ENCODE results near the gene SPCS3. TPM values are rescaled to one million over a fixed set of nuclear protein-coding genes. Genes with fewer than 3 reads are reported as not detected.

Gene SPCS3
- total and polyA plus RNA-seq, 2 donors from 2014 or later = 28.7 to 131 TPM

DNA sequence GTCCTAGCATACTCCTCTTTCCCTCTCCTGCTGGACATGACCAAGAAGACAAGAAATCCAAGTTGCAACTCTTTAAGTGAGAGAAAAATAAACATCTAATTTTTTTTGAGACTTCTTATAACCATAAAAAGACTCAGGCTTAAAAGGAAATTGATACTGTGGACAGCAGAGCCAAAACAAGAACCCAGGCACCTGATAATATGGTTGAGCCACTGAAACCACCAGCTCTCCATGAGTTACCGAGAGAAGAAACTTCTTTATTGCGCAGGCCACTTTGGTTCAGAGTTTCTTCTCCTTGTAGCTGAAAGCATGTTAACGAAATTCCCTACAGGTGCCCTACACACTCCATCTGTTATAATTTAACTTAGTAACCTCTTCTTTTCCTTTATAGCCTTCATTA lies 11.3 kb upstream of the SPCS3 start:
- DNase-seq (no peak), FAIRE-seq (no peak)

DNA sequence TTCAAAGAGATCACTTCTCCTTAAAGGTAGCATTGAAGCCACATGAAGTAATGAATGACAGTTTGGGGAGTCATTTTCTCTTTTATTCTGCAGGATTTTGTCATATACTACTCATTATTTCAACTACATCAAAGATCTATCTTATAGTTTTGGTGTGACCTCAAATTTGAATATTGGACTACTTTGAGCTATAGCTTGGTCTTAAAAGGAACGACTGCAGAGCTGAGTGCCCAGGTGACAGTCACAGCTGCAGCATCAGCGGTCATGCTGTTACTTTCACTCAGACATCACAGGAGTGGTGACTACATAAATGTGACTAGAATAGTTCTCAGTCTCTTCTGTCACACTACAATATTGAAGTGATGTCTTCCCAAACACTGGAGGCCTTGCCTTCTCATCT lies 10.7 kb upstream of the SPCS3 start:
- Histone ChIP-seq H3K27me3 (ENCODE audit: control insufficient read depth, insufficient read depth, low read length) (no peaks in the 10 kb centered on the region), H3K4me1 (ENCODE audit: control insufficient read depth in 2 of 3, insufficient read depth in 2 of 3, low read depth in 1 of 3, low read length in 3 of 3) (peaks cover 0 to 8% (median 7%) of the 10 kb centered on the region in 3 donors), H3K4me3 (ENCODE audit: low read length in 3 of 3) (no peak overlapping the region), H3K27ac (ENCODE audit: low read depth in 2 of 2, low read length in 2 of 2) (no peak overlapping the region), H3K9me3 (ENCODE audit: control insufficient read depth in 2 of 3, insufficient read depth in 1 of 3, low read length in 3 of 3) (no peaks in the 10 kb centered on the region), H3K36me3 (ENCODE audit: control insufficient read depth in 2 of 3, insufficient read depth in 3 of 3, low read length in 3 of 3) (no peaks in the 10 kb centered on the region), H3K9ac (ENCODE audit: low read length in 3 of 3) (no peak overlapping the region)
- DNase-seq (no peak), FAIRE-seq (no peak)
- TF ChIP-seq, protein P1, sequence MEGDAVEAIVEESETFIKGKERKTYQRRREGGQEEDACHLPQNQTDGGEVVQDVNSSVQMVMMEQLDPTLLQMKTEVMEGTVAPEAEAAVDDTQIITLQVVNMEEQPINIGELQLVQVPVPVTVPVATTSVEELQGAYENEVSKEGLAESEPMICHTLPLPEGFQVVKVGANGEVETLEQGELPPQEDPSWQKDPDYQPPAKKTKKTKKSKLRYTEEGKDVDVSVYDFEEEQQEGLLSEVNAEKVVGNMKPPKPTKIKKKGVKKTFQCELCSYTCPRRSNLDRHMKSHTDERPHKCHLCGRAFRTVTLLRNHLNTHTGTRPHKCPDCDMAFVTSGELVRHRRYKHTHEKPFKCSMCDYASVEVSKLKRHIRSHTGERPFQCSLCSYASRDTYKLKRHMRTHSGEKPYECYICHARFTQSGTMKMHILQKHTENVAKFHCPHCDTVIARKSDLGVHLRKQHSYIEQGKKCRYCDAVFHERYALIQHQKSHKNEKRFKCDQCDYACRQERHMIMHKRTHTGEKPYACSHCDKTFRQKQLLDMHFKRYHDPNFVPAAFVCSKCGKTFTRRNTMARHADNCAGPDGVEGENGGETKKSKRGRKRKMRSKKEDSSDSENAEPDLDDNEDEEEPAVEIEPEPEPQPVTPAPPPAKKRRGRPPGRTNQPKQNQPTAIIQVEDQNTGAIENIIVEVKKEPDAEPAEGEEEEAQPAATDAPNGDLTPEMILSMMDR (IDR thresholded peaks at IDR 0.05; ENCODE audit: borderline replicate concordance, extremely low read depth, insufficient read depth) = no peak
- intact Hi-C loops (cut with DNase I) = no loop called here

More for the DNA sequence above, 11.3 kb upstream of the SPCS3 start:
- Histone ChIP-seq H3K9me3 (ENCODE audit: control insufficient read depth in 2 of 3, insufficient read depth in 1 of 3, low read length in 3 of 3) (no peaks in the 10 kb centered on the region), H3K36me3 (ENCODE audit: control insufficient read depth in 2 of 3, insufficient read depth in 3 of 3, low read length in 3 of 3) (no peaks in the 10 kb centered on the region), H3K27ac (ENCODE audit: low read depth in 2 of 2, low read length in 2 of 2) (no peak overlapping the region), H3K4me3 (ENCODE audit: low read length in 3 of 3) (no peak overlapping the region), H3K4me1 (ENCODE audit: control insufficient read depth in 2 of 3, insufficient read depth in 2 of 3, low read depth in 1 of 3, low read length in 3 of 3) (peaks cover 0 to 8% (median 7%) of the 10 kb centered on the region in 3 donors), H3K9ac (ENCODE audit: low read length in 3 of 3) (no peak overlapping the region), H3K27me3 (ENCODE audit: control insufficient read depth, insufficient read depth, low read length) (no peaks in the 10 kb centered on the region)
- intact Hi-C loops (cut with DNase I) = no loop called here
- TF ChIP-seq, protein P1 (IDR thresholded peaks at IDR 0.05; ENCODE audit: borderline replicate concordance, extremely low read depth, insufficient read depth) = no peak

DNA sequence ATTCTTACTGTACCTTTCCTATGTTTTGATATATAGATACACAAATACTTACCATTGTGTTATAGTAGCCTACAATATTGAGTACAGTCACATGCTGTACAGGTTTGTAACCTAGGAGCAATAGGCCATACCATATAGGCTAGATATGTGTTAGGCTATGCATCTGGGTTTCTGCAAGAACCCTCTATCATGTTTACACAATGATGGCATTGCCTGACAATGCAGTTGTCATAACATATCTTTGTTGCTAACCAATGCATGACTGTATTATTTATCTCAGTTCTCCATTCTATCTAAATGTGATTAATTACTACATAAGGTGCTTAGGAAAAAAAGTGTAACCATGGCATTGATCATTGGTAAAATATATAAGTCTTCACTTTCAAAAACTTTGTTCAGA lies 10.0 kb upstream of the SPCS3 start:
- H3K27ac ChIP-seq (ENCODE audit: low read depth in 2 of 2, low read length in 2 of 2) = no peak overlapping the region
- H3K9me3 ChIP-seq (ENCODE audit: control insufficient read depth in 2 of 3, insufficient read depth in 1 of 3, low read length in 3 of 3) = no peaks in the 10 kb centered on the region
- no peak overlapping the region for H3K9ac ChIP-seq (ENCODE audit: low read length in 3 of 3)
- FAIRE-seq (no peak), DNase-seq (no peak)
- no peaks in the 10 kb centered on the region for H3K36me3 ChIP-seq (ENCODE audit: control insufficient read depth in 2 of 3, insufficient read depth in 3 of 3, low read length in 3 of 3)
- H3K27me3 ChIP-seq (ENCODE audit: control insufficient read depth, insufficient read depth, low read length) = no peaks in the 10 kb centered on the region
- peaks cover 0 to 8% (median 7%) of the 10 kb centered on the region in 3 donors for H3K4me1 ChIP-seq (ENCODE audit: control insufficient read depth in 2 of 3, insufficient read depth in 2 of 3, low read depth in 1 of 3, low read length in 3 of 3)
- H3K4me3 ChIP-seq (ENCODE audit: low read length in 3 of 3) = no peak overlapping the region
- TF ChIP-seq, protein P1 (IDR thresholded peaks at IDR 0.05; ENCODE audit: borderline replicate concordance, extremely low read depth, insufficient read depth) = no peak
- intact Hi-C loops (cut with DNase I) = no loop called here

All from kidney (tissue), 14 donors.